Glutamatergic neuron (in vitro differentiated cells): ENCODE results near the gene ETV1. TPM values are rescaled to one million over a fixed set of nuclear protein-coding genes. Genes with fewer than 3 reads are reported as not detected.

Experiments
- DNase-seq: peaks from one replicate; pipeline ENCODE4 v3.0.0; 2022
- H3K27ac Mint-ChIP-seq: one replicate; pipeline ENCODE4 v1.8.0; 2020; ENCODE audit warnings: mild to moderate bottlenecking, mixed read lengths, inconsistent platforms; ENCODE audit not compliant: unreplicated experiment
- H3K27me3 Mint-ChIP-seq: one replicate; pipeline ENCODE4 v1.8.0; 2020; ENCODE audit warnings: mild to moderate bottlenecking, moderate library complexity, mixed read lengths, inconsistent platforms; ENCODE audit not compliant: unreplicated experiment
- H3K36me3 Mint-ChIP-seq: one replicate; pipeline ENCODE4 v1.8.0; 2020; ENCODE audit warnings: mild to moderate bottlenecking, mixed read lengths, inconsistent platforms; ENCODE audit not compliant: unreplicated experiment
- H3K4me1 Mint-ChIP-seq: one replicate; pipeline ENCODE4 v1.8.0; 2020; ENCODE audit warnings: mild to moderate bottlenecking, low read depth, mixed read lengths, inconsistent platforms; ENCODE audit not compliant: unreplicated experiment
- H3K4me3 Mint-ChIP-seq: one replicate; pipeline ENCODE4 v1.8.0; 2020; ENCODE audit warnings: mild to moderate bottlenecking, mixed read lengths, inconsistent platforms; ENCODE audit not compliant: unreplicated experiment
- H3K9me3 Mint-ChIP-seq: one replicate; pipeline ENCODE4 v1.8.0; 2020; ENCODE audit warnings: mild to moderate bottlenecking, moderate library complexity, mixed read lengths, inconsistent platforms; ENCODE audit not compliant: unreplicated experiment
- CTCF ChIP-seq: fragments of 200-600 bp; sonication (generic); IDR thresholded peaks from one replicate; pipeline ENCODE4 v1.5.0; 2021; ENCODE audit not compliant: partially characterized antibody, unreplicated experiment
- total RNA-seq: library from RNA; stranded (reverse); fragmentation: NEBNext Ultra II Directional; extraction: Animal tissue kit (Norgen Biotek cat#: 25700); gene quantifications from one replicate; pipeline ENCODE4 v1.2.1, GENCODE V29; 2021; ENCODE audit not compliant: unreplicated experiment

Gene ETV1
- total RNA-seq, 1 donor from 2014 or later: 51.8 TPM

DNA sequence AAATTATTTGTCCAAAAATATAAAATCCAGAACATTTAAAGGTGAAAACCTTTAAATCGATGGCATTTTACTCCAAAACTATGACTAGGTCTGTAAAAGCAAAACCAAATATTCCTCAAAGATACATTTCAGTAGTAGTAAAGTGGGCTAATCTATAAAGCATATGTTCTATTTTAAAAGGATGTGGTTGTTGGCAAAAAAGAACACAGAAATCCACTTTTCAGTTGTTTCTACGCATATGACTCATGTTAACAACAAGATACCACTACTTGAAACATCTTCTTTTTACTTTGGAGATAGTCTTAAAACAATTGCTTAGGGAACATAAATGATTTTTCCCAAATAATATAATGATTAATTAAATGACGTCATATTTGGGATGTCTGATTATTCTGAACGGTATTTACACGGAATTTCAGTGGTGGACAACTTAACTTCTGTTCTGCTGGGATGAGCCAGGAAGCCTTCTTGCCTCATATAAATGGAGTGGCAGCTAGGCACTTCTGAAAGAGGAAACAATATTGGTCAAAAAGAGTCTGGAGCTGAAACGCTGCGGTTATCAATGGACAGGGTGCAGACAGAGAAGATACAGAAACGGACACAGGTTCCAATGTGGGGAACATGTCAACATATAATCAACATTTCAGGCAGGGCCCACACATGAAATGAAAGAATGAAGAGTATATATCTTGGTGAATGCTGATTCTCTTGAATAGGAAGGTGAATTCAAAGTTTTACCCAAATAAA lies 78.5 kb downstream of the ETV1 start:
- H3K27ac Mint-ChIP-seq: no peak overlapping the region
- H3K9me3 Mint-ChIP-seq: no peaks in the 10 kb centered on the region
- no peaks in the 10 kb centered on the region for H3K36me3 Mint-ChIP-seq
- no peaks in the 10 kb centered on the region for H3K27me3 Mint-ChIP-seq
- TF ChIP-seq CTCF: no peak
- H3K4me3 Mint-ChIP-seq: no peak overlapping the region
- peaks cover 10% of the 10 kb centered on the region for H3K4me1 Mint-ChIP-seq
- DNase-seq: no peak

DNA sequence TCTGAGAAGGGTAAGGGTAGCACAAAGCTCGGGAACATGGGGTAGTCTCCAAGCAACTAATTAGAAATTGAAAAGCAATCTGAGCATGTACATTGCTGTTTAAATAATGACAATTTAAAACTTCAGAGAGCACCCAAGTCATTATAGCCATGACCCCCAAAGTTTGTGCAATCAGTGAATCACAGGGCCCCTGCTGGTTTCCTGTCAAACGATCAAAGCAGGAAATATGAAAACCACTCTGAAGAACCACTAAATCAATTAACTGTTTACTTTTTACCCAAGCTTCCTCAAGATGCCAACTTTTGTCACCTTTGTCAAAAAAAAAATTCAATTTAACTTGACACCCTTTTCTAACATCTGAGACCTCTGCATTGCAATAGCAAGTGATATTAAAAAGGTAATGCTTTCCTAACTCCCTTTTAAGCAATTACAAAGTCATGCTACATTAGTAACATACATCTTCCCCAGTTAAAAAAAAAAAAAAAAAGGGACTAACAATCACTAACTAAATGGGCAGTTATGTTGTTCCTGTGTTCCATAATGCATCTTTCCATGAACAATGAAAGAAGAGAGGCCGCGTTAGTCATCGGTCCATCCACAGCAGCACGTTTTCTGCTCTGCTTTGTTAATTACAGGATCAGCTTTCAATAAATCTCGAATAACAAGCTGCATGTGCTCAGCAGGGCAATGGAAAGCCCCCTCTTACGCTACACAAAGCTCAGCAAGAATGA lies 80.6 kb downstream of the ETV1 start:
- Mint-ChIP-seq H3K36me3 (no peaks in the 10 kb centered on the region), H3K4me3 (no peak overlapping the region), H3K4me1 (peaks cover 7% of the 10 kb centered on the region), H3K9me3 (no peaks in the 10 kb centered on the region), H3K27ac (no peak overlapping the region), H3K27me3 (no peaks in the 10 kb centered on the region)
- TF ChIP-seq CTCF: no peak
- no peak for DNase-seq

- Mint-ChIP-seq H3K9me3 (peaks cover 1% of the 10 kb centered on the region), H3K36me3 (no peaks in the 10 kb centered on the region), H3K27ac (no peak overlapping the region)
These were observed 81.6 kb downstream of the ETV1 start for GRCh38 chr7:13907831-13908230.

DNA sequence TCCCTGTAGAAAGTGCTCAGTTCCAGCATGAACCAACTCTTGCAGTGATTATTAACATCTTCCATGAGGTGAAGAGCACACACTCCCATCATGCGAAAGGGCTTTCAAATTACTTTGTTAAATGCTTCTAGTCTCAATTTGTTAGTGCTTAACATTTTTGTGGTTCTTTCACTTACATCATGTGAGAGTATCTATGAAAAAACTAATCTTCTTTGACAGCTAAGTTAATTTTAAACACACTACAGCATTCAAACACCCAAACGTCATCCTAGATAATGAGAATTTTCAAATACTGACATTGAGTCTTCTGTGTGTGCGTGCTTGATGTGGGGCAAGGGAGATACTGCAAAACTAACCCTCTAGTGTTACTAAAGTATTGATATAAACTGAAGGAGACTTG lies 84.8 kb downstream of the ETV1 start:
- no peak for TF ChIP-seq CTCF
- Mint-ChIP-seq H3K36me3 (no peaks in the 10 kb centered on the region), H3K27me3 (no peaks in the 10 kb centered on the region), H3K27ac (no peak overlapping the region), H3K4me3 (no peak overlapping the region), H3K4me1 (peaks cover 6% of the 10 kb centered on the region), H3K9me3 (peaks cover 2% of the 10 kb centered on the region)
- DNase-seq: no peak

More at GRCh38 chr7:13907831-13908230, 81.6 kb downstream of the ETV1 start:
- Mint-ChIP-seq H3K4me3 (no peak overlapping the region), H3K27me3 (no peaks in the 10 kb centered on the region), H3K4me1 (peaks cover 7% of the 10 kb centered on the region)
- no peak for DNase-seq
- TF ChIP-seq CTCF: no peak

DNA sequence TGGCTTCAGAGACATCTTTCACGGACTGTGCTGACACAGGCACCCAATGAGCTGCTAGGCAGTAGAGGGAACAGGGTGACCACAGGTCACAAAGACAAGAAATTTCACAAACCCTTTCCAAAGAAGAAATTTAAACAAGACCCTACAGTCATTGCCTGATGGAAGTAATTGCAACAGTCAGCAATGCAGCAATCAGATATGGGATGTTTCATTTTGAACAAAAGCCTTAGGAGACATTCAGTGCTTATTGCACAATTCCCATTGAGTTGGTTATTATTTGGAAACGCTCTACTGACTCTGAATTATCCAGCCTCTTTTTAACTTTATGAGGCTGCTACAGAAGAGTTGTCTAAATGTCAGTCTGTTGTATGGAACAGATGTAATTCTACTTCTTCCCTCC lies 85.5 kb downstream of the ETV1 start:
- DNase-seq: no peak
- Mint-ChIP-seq H3K36me3 (no peaks in the 10 kb centered on the region), H3K4me1 (peaks cover 5% of the 10 kb centered on the region), H3K9me3 (peaks cover 2% of the 10 kb centered on the region), H3K27ac (no peak overlapping the region), H3K27me3 (no peaks in the 10 kb centered on the region), H3K4me3 (no peak overlapping the region)
- no peak for TF ChIP-seq CTCF
